Measurements from ENCODE around the gene SYNC. TPM values are rescaled to one million over a fixed set of nuclear protein-coding genes. Genes with fewer than 3 reads are reported as not detected.

The SYNC gene
- total and polyA plus RNA-seq, 9 of the 15 experiments (the other 6 are each of a cell fraction or from before 2014, with no cell fraction given): 0.49 to 1.1 (median 0.87) TPM

DNA sequence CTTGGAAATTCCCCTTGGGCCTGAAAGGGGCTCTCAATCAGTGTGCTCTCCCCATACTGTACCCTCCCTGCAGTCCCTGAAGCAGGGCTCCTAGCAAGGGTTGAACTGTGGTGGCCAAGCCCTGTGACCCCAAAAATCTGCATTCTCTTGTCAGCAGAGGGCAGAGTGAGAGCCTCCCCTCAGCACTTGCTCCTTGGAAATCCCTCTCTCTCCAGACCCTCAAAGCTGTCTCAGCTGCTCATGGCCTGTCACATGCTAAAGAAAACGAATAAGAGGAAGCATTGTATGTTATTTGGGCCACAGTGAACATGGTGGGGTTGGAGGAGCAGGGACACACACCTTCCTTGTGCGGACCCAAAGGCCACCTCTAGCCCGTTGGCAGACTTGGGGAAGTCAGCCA, 47.2 kb upstream of the SYNC start:
- Histone ChIP-seq H3K4me3 (no peak overlapping the region), H3K79me2 (ENCODE audit: control insufficient read depth, insufficient read depth, low read length) (peaks cover 12% of the 10 kb centered on the region), H3K9me1 (ENCODE audit: control insufficient read depth, insufficient read depth, low read length) (no peaks in the 10 kb centered on the region), H3K9ac (ENCODE audit: insufficient read depth in 1 of 2, low read depth in 2 of 2, low read length in 2 of 2) (peak overlapping the region in 1 of 2 experiments; percentile 5; a peak in 1 of 4 replicates), H3K27ac (ENCODE audit: extremely low read depth, low read depth, low read length) (no peak overlapping the region; the same call in 2 of the 3 replicates), H3K4me1 (replicated peaks in 1 of 2; ENCODE audit: control insufficient read depth in 2 of 2, insufficient read depth in 2 of 2, low read length in 2 of 2) (peaks cover 17 to 20% of the 10 kb centered on the region in 2 experiments; a peak in 4 of 5 replicates), H3K27me3 (ENCODE audit: control insufficient read depth in 2 of 2, insufficient read depth in 2 of 2, low read length in 2 of 2) (no peaks in the 10 kb centered on the region), H3K9me3 (replicated peaks; ENCODE audit: control insufficient read depth, insufficient read depth, low read depth, low read length) (no peaks in the 10 kb centered on the region), H4K20me1 (replicated peaks; ENCODE audit: control insufficient read depth, insufficient read depth, low read length) (0 out of 2 replicates have a peak, but pooled peaks cover 13% of the 10 kb centered on the region), H3K4me2 (ENCODE audit: insufficient read depth, low read length) (no peak overlapping the region), H2AFZ (ENCODE audit: low read depth, low read length) (no peak overlapping the region), H3K36me3 (ENCODE audit: control insufficient read depth, insufficient read depth, low read length) (no peaks in the 10 kb centered on the region; the same call in 2 of the 3 replicates)
- 46% methylated on average over 3 of the region's 3 CpGs for WGBS (ENCODE audit: insufficient coverage, low coverage, missing lambda C conversion rate)
- in situ Hi-C loops (cut with MboI) (no loop called here), intact Hi-C loops (cut with micrococcal nuclease) (loop anchor here (2.0 kb wide), 1 partner anchor 23 kb away; no protein-coding TSS in a partner anchor)
- ChIA-PET POLR2A (interaction anchor here (0.6 to 1.6 kb wide), 6 partner anchors 8 to 356 kb away, joined by 3 to 5 read pairs (median 3); partner anchors contain the start of gene BSDC1), CTCF (ENCODE audit: low intra/inter-chr PET ratio) (interaction anchor here (0.7 kb wide), 1 partner anchor 11 kb away, joined by 3 read pairs; no protein-coding TSS in a partner anchor)
- DNase-seq (ENCODE audit: extremely low read depth in 1 of 4, low spot score in 3 of 4) (no peak), ATAC-seq (no peak), FAIRE-seq (peak; percentile 57)
- no TSS peak for BruUV-seq (replicated peaks)
- TF ChIP-seq HEY1 (CRISPR knock-in tag; IDR thresholded peaks at IDR 0.05; ENCODE audit: borderline replicate concordance) (no peak), RAD21 (CRISPR knock-in tag; conservative IDR thresholded peaks at IDR 0.05 in 1 of 2, IDR thresholded peaks at IDR 0.05 in 1 of 2) (peak in 1 of 2 experiments; percentile 14; a peak in 2 of 4 replicates)
- TF ChIP-seq, protein P1, sequence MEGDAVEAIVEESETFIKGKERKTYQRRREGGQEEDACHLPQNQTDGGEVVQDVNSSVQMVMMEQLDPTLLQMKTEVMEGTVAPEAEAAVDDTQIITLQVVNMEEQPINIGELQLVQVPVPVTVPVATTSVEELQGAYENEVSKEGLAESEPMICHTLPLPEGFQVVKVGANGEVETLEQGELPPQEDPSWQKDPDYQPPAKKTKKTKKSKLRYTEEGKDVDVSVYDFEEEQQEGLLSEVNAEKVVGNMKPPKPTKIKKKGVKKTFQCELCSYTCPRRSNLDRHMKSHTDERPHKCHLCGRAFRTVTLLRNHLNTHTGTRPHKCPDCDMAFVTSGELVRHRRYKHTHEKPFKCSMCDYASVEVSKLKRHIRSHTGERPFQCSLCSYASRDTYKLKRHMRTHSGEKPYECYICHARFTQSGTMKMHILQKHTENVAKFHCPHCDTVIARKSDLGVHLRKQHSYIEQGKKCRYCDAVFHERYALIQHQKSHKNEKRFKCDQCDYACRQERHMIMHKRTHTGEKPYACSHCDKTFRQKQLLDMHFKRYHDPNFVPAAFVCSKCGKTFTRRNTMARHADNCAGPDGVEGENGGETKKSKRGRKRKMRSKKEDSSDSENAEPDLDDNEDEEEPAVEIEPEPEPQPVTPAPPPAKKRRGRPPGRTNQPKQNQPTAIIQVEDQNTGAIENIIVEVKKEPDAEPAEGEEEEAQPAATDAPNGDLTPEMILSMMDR (IDR thresholded peaks at IDR 0.05 in 2 of 3, conservative IDR thresholded peaks at IDR 0.05 in 1 of 3; ENCODE audit: insufficient read depth in 2 of 3, low read depth in 1 of 3, low read length in 3 of 3): peak in 2 of 3 experiments; percentile 32 to 35; a peak in 2 of 6 replicates

Data from K562 (cell line).